ENCODE measurements around the gene RFTN1.

RFTN1 gene

GRCh38 chr3:16550676-16551341 lies 37.3 kb upstream of the RFTN1 start:
- peak; percentile 60 for DNase-seq (ENCODE audit: low spot score)
- in situ Hi-C loops (cut with MboI; ENCODE audit: low pct_unique_long_range_greater_than_20kb, low sequenced_read_pairs, unreplicated experiment), result loop anchor here (5.0 kb wide), 1 partner anchor 264 kb away; no protein-coding TSS in a partner anchor
- TF ChIP-seq CTCF (IDR thresholded peaks at IDR 0.05; ENCODE audit: extremely low read depth, insufficient read depth, missing control alignments), result peak; percentile 80

- in situ Hi-C loops (cut with MboI; ENCODE audit: low pct_unique_long_range_greater_than_20kb, low sequenced_read_pairs, unreplicated experiment), result loop anchor here (5.0 kb wide), 1 partner anchor 263 kb away; no protein-coding TSS in a partner anchor
- TF ChIP-seq CTCF (IDR thresholded peaks at IDR 0.05; ENCODE audit: extremely low read depth, insufficient read depth, missing control alignments), result no peak
- DNase-seq (ENCODE audit: low spot score), result no peak
These were observed 36.8 kb upstream of the RFTN1 start for GRCh38 chr3:16550305-16550675.

GRCh38 chr3:16548721-16549120 lies 35.2 kb upstream of the RFTN1 start:
- in situ Hi-C loops (cut with MboI; ENCODE audit: low pct_unique_long_range_greater_than_20kb, low sequenced_read_pairs, unreplicated experiment), result no loop called here
- TF ChIP-seq CTCF (IDR thresholded peaks at IDR 0.05; ENCODE audit: extremely low read depth, insufficient read depth, missing control alignments), result no peak
- no peak for DNase-seq (ENCODE audit: low spot score)

- no peak for TF ChIP-seq CTCF (IDR thresholded peaks at IDR 0.05; ENCODE audit: extremely low read depth, insufficient read depth, missing control alignments)
- in situ Hi-C loops (cut with MboI; ENCODE audit: low pct_unique_long_range_greater_than_20kb, low sequenced_read_pairs, unreplicated experiment), result no loop called here
- no peak for DNase-seq (ENCODE audit: low spot score)
These were observed 34.3 kb upstream of the RFTN1 start for GRCh38 chr3:16547561-16548357.

- DNase-seq (ENCODE audit: low spot score), result no peak
- in situ Hi-C loops (cut with MboI; ENCODE audit: low pct_unique_long_range_greater_than_20kb, low sequenced_read_pairs, unreplicated experiment), result no loop called here
- no peak for TF ChIP-seq CTCF (IDR thresholded peaks at IDR 0.05; ENCODE audit: extremely low read depth, insufficient read depth, missing control alignments)
These were observed 32.9 kb upstream of the RFTN1 start for GRCh38 chr3:16546186-16547010.

GRCh38 chr3:16545413-16546185 lies 32.1 kb upstream of the RFTN1 start:
- in situ Hi-C loops (cut with MboI; ENCODE audit: low pct_unique_long_range_greater_than_20kb, low sequenced_read_pairs, unreplicated experiment), result no loop called here
- no peak for DNase-seq (ENCODE audit: low spot score)
- TF ChIP-seq CTCF (IDR thresholded peaks at IDR 0.05; ENCODE audit: extremely low read depth, insufficient read depth, missing control alignments), result no peak

Data from GM13977 (cell line).